Smooth muscle cell (in vitro differentiated cells): ENCODE measurements around the gene LILRB1. TPM values are rescaled to one million over a fixed set of nuclear protein-coding genes. Genes with fewer than 3 reads are reported as not detected.

Source experiments
- DNase-seq: peaks from one replicate; lab custom pipeline; 2025; ENCODE audit not compliant: unreplicated experiment; lab: John Stamatoyannopoulos, UW
- H2AFZ ChIP-seq: fragments of 200-600 bp; sonication (generic); 2 replicates; pipeline ENCODE4 v1.6.0; 2016; ENCODE audit warnings: antibody characterized with exemption, low read depth, mild to moderate bottlenecking
- H3F3A ChIP-seq: fragments of 200-600 bp; sonication (generic); 2 replicates; pipeline ENCODE4 v1.6.0; 2017; ENCODE audit warnings: antibody characterized with exemption, low read depth
- H3K27ac ChIP-seq: fragments of 200-600 bp; sonication (generic); 2 replicates; pipeline ENCODE4 v1.5.1; 2016; ENCODE audit warnings: low read depth, mild to moderate bottlenecking
- H3K27me3 ChIP-seq: fragments of 200-600 bp; sonication (generic); 2 replicates; pipeline ENCODE4 v1.6.1; 2016; ENCODE audit warnings: low read depth, mild to moderate bottlenecking
- H3K36me3 ChIP-seq: fragments of 200-600 bp; sonication (generic); 2 replicates; pipeline ENCODE4 v1.5.1; 2016; ENCODE audit warnings: low read depth
- H3K4me1 ChIP-seq: fragments of 200-600 bp; sonication (generic); 2 replicates; pipeline ENCODE4 v1.5.1; 2016; ENCODE audit warnings: low read depth
- H3K4me2 ChIP-seq: fragments of 200-600 bp; sonication (generic); 2 replicates; pipeline ENCODE4 v1.6.0; 2016; ENCODE audit warnings: mild to moderate bottlenecking
- H3K4me3 ChIP-seq: fragments of 200-600 bp; sonication (generic); 2 replicates; pipeline ENCODE4 v1.5.1; 2016; ENCODE audit warnings: mild to moderate bottlenecking
- H3K79me2 ChIP-seq: fragments of 200-600 bp; sonication (generic); 2 replicates; pipeline ENCODE4 v1.6.0; 2016; ENCODE audit warnings: low read depth, mild to moderate bottlenecking
- H3K9ac ChIP-seq: fragments of 200-600 bp; sonication (generic); 2 replicates; pipeline ENCODE4 v1.6.0; 2016; ENCODE audit warnings: low read depth
- H3K9me3 ChIP-seq: fragments of 200-600 bp; sonication (generic); replicated peaks from 2 replicates; pipeline ENCODE4 v1.5.1; 2016; ENCODE audit warnings: low read depth
- H4K20me1 ChIP-seq: fragments of 200-600 bp; sonication (generic); 2 replicates; pipeline ENCODE4 v1.6.0; 2016; ENCODE audit warnings: low read depth
- WGBS: methylation state at CpG from one replicate; pipeline ENCODE4 v1.1.7; 2016; ENCODE audit warnings: low lambda C conversion rate; 5-methylcytosine and 5-hydroxymethylcytosine counted together
- polyA plus RNA-seq: library from polyadenylated mRNA; unstranded; fragments of >200 nt; fragmentation: Nextera tagmentation; extraction: Ambion mirVana; gene quantifications from 2 replicates; pipeline ENCODE4 v1.2.1, GENCODE V29; 2016
- total RNA-seq: library from RNA; depleted of rRNA; stranded (reverse); fragments of >200 nt; gene quantifications from 2 replicates; pipeline ENCODE4 v1.2.3, GENCODE V29; 2014
- TF ChIP-seq, protein P1 (sequence below): fragments of 200-600 bp; sonication (generic); IDR thresholded peaks from 2 replicates; pipeline ENCODE4 v1.5.1; 2017; ENCODE audit warnings: borderline replicate concordance, mild to moderate bottlenecking, antibody characterized with exemption; ENCODE audit not compliant: insufficient read depth, poor library complexity, severe bottlenecking

Gene LILRB1
- total and polyA plus RNA-seq, 2 experiments from 2014 or later: not detected

DNA sequence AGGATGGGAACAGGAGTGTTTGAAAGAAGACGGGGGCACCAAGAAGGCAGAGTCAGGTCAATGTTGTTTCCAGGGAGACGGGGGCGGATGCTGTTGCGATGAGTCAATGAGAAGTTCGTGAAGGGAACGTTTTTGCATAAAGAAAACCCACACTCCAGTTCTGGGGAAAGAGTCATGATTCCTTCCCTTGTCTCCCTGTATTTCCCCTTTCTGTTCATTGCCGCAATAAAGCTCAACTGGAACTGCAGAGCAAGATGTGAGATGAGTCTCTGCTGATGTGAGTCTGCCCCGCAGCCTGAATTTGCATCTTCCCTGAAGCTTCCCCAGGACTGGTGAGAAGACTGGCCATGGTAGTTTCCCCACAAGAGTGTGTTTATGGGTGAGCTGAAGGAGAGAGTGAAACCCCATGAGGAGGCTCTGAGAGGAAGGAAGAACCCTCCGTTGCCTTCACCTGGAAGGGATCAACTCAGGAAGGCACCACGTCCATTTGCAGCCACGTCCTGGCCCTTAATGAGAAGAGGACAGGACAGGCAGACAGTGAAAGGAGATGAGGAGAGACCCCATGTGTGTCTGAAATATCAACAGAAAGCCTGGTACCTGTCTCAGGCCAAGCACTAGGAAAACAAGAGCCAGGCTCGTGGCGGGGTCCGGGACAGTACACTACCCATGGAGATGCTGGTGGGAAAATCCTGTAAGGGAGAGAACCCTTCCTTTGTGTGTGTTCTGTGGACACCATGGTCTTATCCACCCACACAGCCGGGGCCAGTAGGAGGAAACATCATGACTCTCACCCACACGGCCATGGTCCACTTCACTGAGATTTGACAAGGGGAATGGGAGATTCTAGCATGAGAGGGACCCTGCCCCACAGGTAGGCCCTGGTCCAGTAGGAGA, 23.1 kb upstream of the LILRB1 start:
- TF ChIP-seq, protein P1, sequence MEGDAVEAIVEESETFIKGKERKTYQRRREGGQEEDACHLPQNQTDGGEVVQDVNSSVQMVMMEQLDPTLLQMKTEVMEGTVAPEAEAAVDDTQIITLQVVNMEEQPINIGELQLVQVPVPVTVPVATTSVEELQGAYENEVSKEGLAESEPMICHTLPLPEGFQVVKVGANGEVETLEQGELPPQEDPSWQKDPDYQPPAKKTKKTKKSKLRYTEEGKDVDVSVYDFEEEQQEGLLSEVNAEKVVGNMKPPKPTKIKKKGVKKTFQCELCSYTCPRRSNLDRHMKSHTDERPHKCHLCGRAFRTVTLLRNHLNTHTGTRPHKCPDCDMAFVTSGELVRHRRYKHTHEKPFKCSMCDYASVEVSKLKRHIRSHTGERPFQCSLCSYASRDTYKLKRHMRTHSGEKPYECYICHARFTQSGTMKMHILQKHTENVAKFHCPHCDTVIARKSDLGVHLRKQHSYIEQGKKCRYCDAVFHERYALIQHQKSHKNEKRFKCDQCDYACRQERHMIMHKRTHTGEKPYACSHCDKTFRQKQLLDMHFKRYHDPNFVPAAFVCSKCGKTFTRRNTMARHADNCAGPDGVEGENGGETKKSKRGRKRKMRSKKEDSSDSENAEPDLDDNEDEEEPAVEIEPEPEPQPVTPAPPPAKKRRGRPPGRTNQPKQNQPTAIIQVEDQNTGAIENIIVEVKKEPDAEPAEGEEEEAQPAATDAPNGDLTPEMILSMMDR: no peak
- WGBS: 72% methylated on average over 16 of the region's 16 CpGs
- no peaks in the 10 kb centered on the region for H3K79me2 ChIP-seq

DNA sequence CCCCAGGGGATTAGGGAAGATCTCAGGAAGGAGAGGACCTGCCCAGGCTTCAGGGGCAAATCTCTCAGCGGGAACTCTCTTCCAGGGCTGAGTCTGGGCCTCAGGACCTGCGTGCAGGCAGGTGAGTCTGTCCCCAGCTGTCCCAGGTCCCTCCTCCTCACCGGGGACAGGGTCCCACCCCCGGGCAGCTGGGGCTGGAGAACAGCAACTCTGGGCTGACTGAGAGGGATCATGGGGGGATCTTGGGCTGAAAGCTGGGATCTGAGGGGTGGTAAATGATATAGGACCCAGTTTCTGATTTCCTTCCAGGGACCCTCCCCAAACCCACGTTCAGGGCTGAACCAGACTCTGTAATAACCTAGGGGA, 22.5 kb upstream of the LILRB1 start:
- Histone ChIP-seq H3K9ac (no peak overlapping the region), H3K9me3 (peaks cover 4% of the 10 kb centered on the region), H3K4me3 (no peak overlapping the region), H2AFZ (no peak overlapping the region), H3K36me3 (no peaks in the 10 kb centered on the region), H3F3A (no peaks in the 10 kb centered on the region), H3K79me2 (no peaks in the 10 kb centered on the region), H3K27ac (no peak overlapping the region), H3K4me2 (no peak overlapping the region), H3K27me3 (no peaks in the 10 kb centered on the region), H4K20me1 (no peaks in the 10 kb centered on the region), H3K4me1 (no peaks in the 10 kb centered on the region)
- no peak for DNase-seq
- TF ChIP-seq, protein P1: no peak
- WGBS: 58% methylated on average over 5 of the region's 5 CpGs

More for the DNA sequence above, 23.1 kb upstream of the LILRB1 start:
- no peak overlapping the region for H3K4me2 ChIP-seq
- H3F3A ChIP-seq: no peaks in the 10 kb centered on the region
- H3K27ac ChIP-seq: no peak overlapping the region
- peaks cover 7% of the 10 kb centered on the region for H3K9me3 ChIP-seq
- no peak overlapping the region for H3K9ac ChIP-seq
- no peak for DNase-seq
- H3K36me3 ChIP-seq: no peaks in the 10 kb centered on the region
- H3K27me3 ChIP-seq: no peaks in the 10 kb centered on the region
- no peaks in the 10 kb centered on the region for H3K4me1 ChIP-seq
- no peaks in the 10 kb centered on the region for H4K20me1 ChIP-seq
- H2AFZ ChIP-seq: no peak overlapping the region
- H3K4me3 ChIP-seq: no peak overlapping the region

DNA sequence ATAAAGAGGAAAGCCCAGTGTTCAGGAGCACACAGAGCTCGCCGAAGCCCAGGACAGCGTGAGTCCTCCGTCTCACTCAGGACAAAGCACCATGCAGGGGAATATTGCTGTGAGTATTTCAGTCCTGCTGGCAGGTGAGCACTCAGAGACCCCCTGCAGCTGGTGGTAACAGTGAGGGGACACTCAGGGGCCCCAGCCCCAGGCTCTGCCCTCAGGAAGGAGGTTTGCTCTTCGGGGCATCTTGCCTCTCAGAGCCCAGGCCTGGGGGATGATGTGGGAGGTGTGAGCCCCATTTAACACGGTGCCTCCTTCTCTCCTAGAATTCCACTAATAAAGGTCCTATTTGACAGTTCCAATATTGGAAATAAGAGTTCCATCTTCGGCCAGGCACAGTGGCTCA, 22.1 kb upstream of the LILRB1 start:
- H3K27ac ChIP-seq: no peak overlapping the region
- no peak overlapping the region for H3K9ac ChIP-seq
- no peaks in the 10 kb centered on the region for H3K9me3 ChIP-seq
- no peaks in the 10 kb centered on the region for H3K79me2 ChIP-seq
- TF ChIP-seq, protein P1: no peak
- H3F3A ChIP-seq: no peaks in the 10 kb centered on the region
- H3K36me3 ChIP-seq: no peaks in the 10 kb centered on the region
- no peaks in the 10 kb centered on the region for H3K27me3 ChIP-seq
- no peak overlapping the region for H2AFZ ChIP-seq
- no peaks in the 10 kb centered on the region for H4K20me1 ChIP-seq
- H3K4me1 ChIP-seq: no peaks in the 10 kb centered on the region
- WGBS: 79% methylated on average over 7 of the region's 7 CpGs
- H3K4me3 ChIP-seq: no peak overlapping the region
- no peak for DNase-seq
- H3K4me2 ChIP-seq: no peak overlapping the region

DNA sequence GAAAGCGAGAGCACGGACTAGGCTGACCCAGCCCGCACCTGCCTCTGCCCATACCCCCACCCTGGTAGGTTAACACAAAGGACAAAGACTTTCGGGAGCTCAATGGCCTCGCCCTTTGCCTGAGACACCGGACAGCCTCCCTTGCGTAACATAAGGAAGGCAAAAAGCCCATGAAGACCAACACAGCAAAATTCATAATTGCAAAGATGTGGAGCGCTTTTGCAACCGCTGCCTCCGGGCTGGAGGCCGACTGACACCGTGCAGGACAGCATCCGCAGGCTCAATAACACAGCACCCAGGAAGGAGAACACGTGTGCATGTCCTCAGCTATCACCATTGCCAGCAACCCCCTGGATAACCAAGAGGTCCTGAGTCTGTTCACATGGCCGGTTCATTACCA, 21.5 kb upstream of the LILRB1 start:
- Histone ChIP-seq H3K4me1 (no peaks in the 10 kb centered on the region), H3F3A (no peaks in the 10 kb centered on the region), H3K9ac (no peak overlapping the region), H3K9me3 (no peaks in the 10 kb centered on the region), H3K4me2 (no peak overlapping the region), H3K27me3 (no peaks in the 10 kb centered on the region), H2AFZ (no peak overlapping the region), H4K20me1 (no peaks in the 10 kb centered on the region), H3K4me3 (no peak overlapping the region), H3K27ac (no peak overlapping the region), H3K36me3 (no peaks in the 10 kb centered on the region), H3K79me2 (no peaks in the 10 kb centered on the region)
- WGBS: 83% methylated on average over 15 of the region's 15 CpGs
- no peak for DNase-seq
- TF ChIP-seq, protein P1: no peak
